GM08714 (cell line): ENCODE results near the gene AFF3.

Source experiments
- H3K4me3 ChIP-seq: fragments of 200-500 bp; sonication (Bioruptor generic); 2 replicates; pipeline ENCODE4 v1.5.1; 2014; ENCODE audit warnings: mild to moderate bottlenecking, low read length, inconsistent platforms
- ZNF274 ChIP-seq: IDR thresholded peaks from 2 replicates; pipeline ENCODE4 v1.6.1; 2012; ENCODE audit warnings: mild to moderate bottlenecking, low read depth, low read length

The AFF3 gene

GRCh38 chr2:99571533-99571932, 570.9 kb downstream of the AFF3 start:
- TF ChIP-seq ZNF274 = no peak

GRCh38 chr2:99571021-99571420, 571.4 kb downstream of the AFF3 start:
- H3K4me3 ChIP-seq = no peak overlapping the region
- no peak for TF ChIP-seq ZNF274

More at GRCh38 chr2:99571533-99571932, 570.9 kb downstream of the AFF3 start:
- H3K4me3 ChIP-seq = no peak overlapping the region

GRCh38 chr2:99569386-99569785, 573.0 kb downstream of the AFF3 start:
- TF ChIP-seq ZNF274 = no peak
- H3K4me3 ChIP-seq = no peak overlapping the region

- TF ChIP-seq ZNF274 = no peak
- no peak overlapping the region for H3K4me3 ChIP-seq
Measured at GRCh38 chr2:99565227-99565626, 577.2 kb downstream of the AFF3 start.

- no peak overlapping the region for H3K4me3 ChIP-seq
- no peak for TF ChIP-seq ZNF274
Measured at GRCh38 chr2:99562516-99562915, 579.9 kb downstream of the AFF3 start.

GRCh38 chr2:99561804-99562203, 580.6 kb downstream of the AFF3 start:
- TF ChIP-seq ZNF274 = no peak

GRCh38 chr2:99559075-99559662, 583.2 kb downstream of the AFF3 start:
- H3K4me3 ChIP-seq = no peak overlapping the region
- TF ChIP-seq ZNF274 = no peak

More at GRCh38 chr2:99561804-99562203, 580.6 kb downstream of the AFF3 start:
- H3K4me3 ChIP-seq = no peak overlapping the region

GRCh38 chr2:99555404-99555803, 587.0 kb downstream of the AFF3 start:
- H3K4me3 ChIP-seq = no peak overlapping the region
- no peak for TF ChIP-seq ZNF274

GRCh38 chr2:99554871-99555270, 587.5 kb downstream of the AFF3 start:
- no peak for TF ChIP-seq ZNF274
- no peak overlapping the region for H3K4me3 ChIP-seq

- TF ChIP-seq ZNF274 = no peak
- H3K4me3 ChIP-seq = no peak overlapping the region
Measured at GRCh38 chr2:99554238-99554637, 588.2 kb downstream of the AFF3 start.

GRCh38 chr2:99552529-99552928, 589.9 kb downstream of the AFF3 start:
- H3K4me3 ChIP-seq = no peak overlapping the region
- no peak for TF ChIP-seq ZNF274

- TF ChIP-seq ZNF274 = no peak
- H3K4me3 ChIP-seq = no peak overlapping the region
Measured at GRCh38 chr2:99550368-99550767, 592.0 kb downstream of the AFF3 start.

- H3K4me3 ChIP-seq = no peak overlapping the region
- TF ChIP-seq ZNF274 = no peak
Measured at GRCh38 chr2:99545604-99546003, 596.8 kb downstream of the AFF3 start.

GRCh38 chr2:99545066-99545465, 597.3 kb downstream of the AFF3 start:
- TF ChIP-seq ZNF274 = no peak
- no peak overlapping the region for H3K4me3 ChIP-seq

- TF ChIP-seq ZNF274 = no peak
Measured at GRCh38 chr2:99544608-99545007, 597.8 kb downstream of the AFF3 start.

GRCh38 chr2:99543247-99543646, 599.1 kb downstream of the AFF3 start:
- H3K4me3 ChIP-seq = no peak overlapping the region
- TF ChIP-seq ZNF274 = no peak

More at GRCh38 chr2:99544608-99545007, 597.8 kb downstream of the AFF3 start:
- H3K4me3 ChIP-seq = no peak overlapping the region
